Gastrocnemius medialis (tissue), 4 donors: Measurements from ENCODE around the gene PPP2R2B. TPM values are rescaled to one million over a fixed set of nuclear protein-coding genes. Genes with fewer than 3 reads are reported as not detected.

Experiments
- ATAC-seq, 2 donors: fragments of 150-250 bp; one replicate each; pipeline ENCODE4 v1.9.1; 2016
- DNase-seq, 2 donors: peaks; one replicate each; pipeline ENCODE4 v3.0.0-alpha.2; 2019
- H3K27ac ChIP-seq, 4 donors: fragments of 200-600 bp; sonication (generic); 1 replicate in 1 of 4; 2 replicates in 3 of 4; pipeline ENCODE4 v1.5.1; 2016 to 2018; ENCODE audit warnings: mild to moderate bottlenecking in 2 of 4, moderate library complexity in 1 of 4
- H3K27me3 ChIP-seq, 3 donors: fragments of 200-600 bp; sonication (generic) in 2 of 3; 1 replicate in 1 of 3; 2 replicates in 2 of 3; pipeline versions ENCODE4 v1.5.1 to v1.6.0; 2016 to 2019; ENCODE audit warnings: mild to moderate bottlenecking in 1 of 3, moderate library complexity in 1 of 3
- H3K36me3 ChIP-seq, 2 donors: fragments of 200-600 bp; sonication (generic) in 1 of 2; one replicate each; pipeline ENCODE4 v1.5.1; 2017 to 2018
- H3K4me1 ChIP-seq, 2 donors: fragments of 200-600 bp; sonication (generic) in 1 of 2; one replicate each; pipeline ENCODE4 v1.5.1; 2016 to 2017; ENCODE audit warnings: mild to moderate bottlenecking in 2 of 2
- H3K4me3 ChIP-seq, 4 donors: fragments of 200-600 bp; sonication (generic) in 3 of 4; 1 replicate in 1 of 4; 2 replicates in 3 of 4; pipeline ENCODE4 v1.5.1; 2016 to 2019; ENCODE audit warnings: mild to moderate bottlenecking in 2 of 4
- H3K9me3 ChIP-seq, 3 donors: fragments of 200-600 bp; sonication (generic) in 2 of 3; 1 replicate in 1 of 3; 2 replicates in 2 of 3; pipeline ENCODE4 v1.5.1; 2016 to 2019
- CTCF ChIP-seq, 5 experiments: fragments of 450-650 bp in 3 of 5; fragments of 200-600 bp in 2 of 5; sonication (generic) in 2 of 5; IDR thresholded peaks in 4 of 5; conservative IDR thresholded peaks in 1 of 5; 1 replicate in 4 of 5; 2 replicates in 1 of 5; pipeline ENCODE4 v1.5.1; 2016 to 2019; ENCODE audit warnings: antibody characterized with exemption in 5 of 5, mild to moderate bottlenecking in 3 of 5, moderate library complexity in 3 of 5
- POLR2A ChIP-seq, 2 donors: fragments of 450-650 bp; IDR thresholded peaks; one replicate each; pipeline ENCODE4 v1.6.1; 2017; ENCODE audit warnings: antibody characterized with exemption in 2 of 2, mild to moderate bottlenecking in 2 of 2, moderate library complexity in 2 of 2
- in situ Hi-C, 4 donors: fragments of 200-750 bp; cut with MboI; loops; one replicate each; pipeline versions ENCODE4 v1.15.0 to v1.8.0; 2017; ENCODE audit warnings: low sequenced_read_pairs in 4 of 4
- intact Hi-C: fragments of 100-400 bp; cut with DNase I; formaldehyde crosslinking; loops from one replicate; pipeline ENCODE4 v1.15.1; 2023; ENCODE audit warnings: low total_unique reads
- total RNA-seq, 4 donors: library from RNA; depleted of rRNA; stranded (reverse); fragments of >200 nt; gene quantifications; one replicate each; pipeline versions ENCODE4 v1.1.0 to v1.2.3, GENCODE V29; 2016

Gene PPP2R2B
- total RNA-seq, 4 donors from 2014 or later: 0.04 to 0.76 (median 0.19) TPM; not detected in 1

- no peak for ATAC-seq
- DNase-seq: no peak
- no peaks in the 10 kb centered on the region for H3K27me3 ChIP-seq
- no peak overlapping the region for H3K27ac ChIP-seq
- in situ Hi-C loops (no loop called here), intact Hi-C loops (no loop called here)
- no peaks in the 10 kb centered on the region for H3K4me1 ChIP-seq
- no peaks in the 10 kb centered on the region for H3K9me3 ChIP-seq
- H3K4me3 ChIP-seq: no peak overlapping the region
- no peaks in the 10 kb centered on the region for H3K36me3 ChIP-seq
- no peak for TF ChIP-seq CTCF (IDR thresholded peaks at IDR 0.05 in 4 of 5, conservative IDR thresholded peaks at IDR 0.05 in 1 of 5)
- no peak for TF ChIP-seq POLR2A (IDR thresholded peaks at IDR 0.05)
Observed at GRCh38 chr5:146778261-146778660, 100.3 kb downstream of the PPP2R2B start.

- ATAC-seq: no peak
- no peak for TF ChIP-seq CTCF (IDR thresholded peaks at IDR 0.05 in 4 of 5, conservative IDR thresholded peaks at IDR 0.05 in 1 of 5)
- no peak for TF ChIP-seq POLR2A (IDR thresholded peaks at IDR 0.05)
Observed at GRCh38 chr5:146772881-146773466, 105.6 kb downstream of the PPP2R2B start.

GRCh38 chr5:146770980-146771379 lies 107.6 kb downstream of the PPP2R2B start:
- Histone ChIP-seq H3K4me1 (no peaks in the 10 kb centered on the region), H3K27me3 (no peaks in the 10 kb centered on the region), H3K4me3 (no peak overlapping the region), H3K9me3 (no peaks in the 10 kb centered on the region), H3K36me3 (no peaks in the 10 kb centered on the region), H3K27ac (no peak overlapping the region)
- in situ Hi-C loops: no loop called here
- intact Hi-C loops: no loop called here
- ATAC-seq (no peak), DNase-seq (no peak)
- TF ChIP-seq POLR2A (IDR thresholded peaks at IDR 0.05) (no peak), CTCF (IDR thresholded peaks at IDR 0.05 in 4 of 5, conservative IDR thresholded peaks at IDR 0.05 in 1 of 5) (no peak)

More at GRCh38 chr5:146772881-146773466, 105.6 kb downstream of the PPP2R2B start:
- intact Hi-C loops (no loop called here), in situ Hi-C loops (no loop called here)
- Histone ChIP-seq H3K4me1 (no peaks in the 10 kb centered on the region), H3K4me3 (no peak overlapping the region), H3K27ac (no peak overlapping the region), H3K9me3 (no peaks in the 10 kb centered on the region), H3K36me3 (no peaks in the 10 kb centered on the region), H3K27me3 (no peaks in the 10 kb centered on the region)
- DNase-seq: no peak

- no peaks in the 10 kb centered on the region for H3K27me3 ChIP-seq
- H3K27ac ChIP-seq: no peak overlapping the region
- TF ChIP-seq CTCF (IDR thresholded peaks at IDR 0.05 in 4 of 5, conservative IDR thresholded peaks at IDR 0.05 in 1 of 5) (no peak), POLR2A (IDR thresholded peaks at IDR 0.05) (no peak)
- H3K4me3 ChIP-seq: no peak overlapping the region
- DNase-seq (no peak), ATAC-seq (no peak)
- H3K36me3 ChIP-seq: no peaks in the 10 kb centered on the region
- no peaks in the 10 kb centered on the region for H3K4me1 ChIP-seq
- in situ Hi-C loops: no loop called here
- intact Hi-C loops: no loop called here
- no peaks in the 10 kb centered on the region for H3K9me3 ChIP-seq
Observed at GRCh38 chr5:146770546-146770945, 108.0 kb downstream of the PPP2R2B start.

GRCh38 chr5:146767534-146767933 lies 111.0 kb downstream of the PPP2R2B start:
- Histone ChIP-seq H3K4me1 (no peaks in the 10 kb centered on the region), H3K9me3 (no peaks in the 10 kb centered on the region), H3K36me3 (no peaks in the 10 kb centered on the region), H3K27me3 (no peaks in the 10 kb centered on the region), H3K27ac (no peak overlapping the region), H3K4me3 (no peak overlapping the region)
- in situ Hi-C loops (no loop called here), intact Hi-C loops (no loop called here)
- TF ChIP-seq POLR2A (IDR thresholded peaks at IDR 0.05) (no peak), CTCF (IDR thresholded peaks at IDR 0.05 in 4 of 5, conservative IDR thresholded peaks at IDR 0.05 in 1 of 5) (no peak)
- DNase-seq: no peak
- no peak for ATAC-seq
